ENCODE measurements around the gene AKIRIN1. TPM values are rescaled to one million over a fixed set of nuclear protein-coding genes. Genes with fewer than 3 reads are reported as not detected.
A peak's percentile ranks its signal among the peaks of the same experiment; 100 is the strongest.

AKIRIN1 gene
- total RNA-seq, 1 experiment from 2014 or later: 80.0 TPM

- peak overlapping the region; percentile 97 for H2AFZ ChIP-seq
- no peak for DNase-seq
- H3K9me3 ChIP-seq (ENCODE audit: insufficient read depth, low read depth): no peaks in the 10 kb centered on the region
- H3K4me2 ChIP-seq: peak overlapping the region; percentile 87
- intact Hi-C loops (cut with micrococcal nuclease; ENCODE audit: unreplicated experiment): loop anchor here (1.0 to 5.0 kb wide), 4 partner anchors 35 to 168 kb away; partner anchors contain the start of genes AKIRIN1, MYCBP and RRAGC
- H3K36me3 ChIP-seq (ENCODE audit: low read depth): peaks cover 22% of the 10 kb centered on the region
- TSS peak; percentile 64 for BruUV-seq (replicated peaks)
- peak overlapping the region; percentile 86 for H3K4me3 ChIP-seq
- CTCF ChIA-PET: interaction anchor here (0.6 to 1.0 kb wide), 3 partner anchors 30 to 68 kb away, joined by 3 to 6 read pairs (median 5); no protein-coding TSS in a partner anchor
- no peak for TF ChIP-seq CTCF (conservative IDR thresholded peaks at IDR 0.05)
- TF ChIP-seq EZH2 (IDR thresholded peaks at IDR 0.05; ENCODE audit: low read depth): no peak
- peaks cover 55% of the 10 kb centered on the region for H3K79me2 ChIP-seq (ENCODE audit: low read depth)
- POLR2A ChIA-PET (ENCODE audit: unreplicated experiment): interaction anchor here (0.7 to 1.4 kb wide), 3 partner anchors 65 to 285 kb away, joined by 4 to 9 read pairs (median 8); no protein-coding TSS in a partner anchor
- H3K4me1 ChIP-seq (replicated peaks; ENCODE audit: insufficient read depth): peaks cover 6% of the 10 kb centered on the region
- H3K27me3 ChIP-seq (ENCODE audit: insufficient read depth, low read depth): no peaks in the 10 kb centered on the region
- H3F3A ChIP-seq (ENCODE audit: insufficient read depth, low read depth): no peaks in the 10 kb centered on the region
- H3K9me2 ChIP-seq (ENCODE audit: insufficient read depth): no peaks in the 10 kb centered on the region
- peaks cover 16% of the 10 kb centered on the region; the same call in 1 of the 2 replicates for H4K20me1 ChIP-seq (ENCODE audit: insufficient read depth)
- H3K27ac ChIP-seq: peak overlapping the region; percentile 81
Observed at GRCh38 chr1:39026866-39027507, 35.9 kb downstream of the AKIRIN1 start.

- POLR2A ChIA-PET (ENCODE audit: unreplicated experiment): no interaction called here
- Histone ChIP-seq H2AFZ (no peak overlapping the region), H3K4me3 (no peak overlapping the region), H3K4me1 (replicated peaks; ENCODE audit: insufficient read depth) (no peaks in the 10 kb centered on the region), H3K4me2 (no peak overlapping the region), H3K27me3 (ENCODE audit: insufficient read depth, low read depth) (no peaks in the 10 kb centered on the region), H4K20me1 (ENCODE audit: insufficient read depth) (peaks cover 21% of the 10 kb centered on the region), H3K9me2 (ENCODE audit: insufficient read depth) (no peaks in the 10 kb centered on the region), H3K27ac (no peak overlapping the region), H3F3A (ENCODE audit: insufficient read depth, low read depth) (peaks cover 19% of the 10 kb centered on the region; the same call in 1 of the 2 replicates), H3K9me3 (ENCODE audit: insufficient read depth, low read depth) (no peaks in the 10 kb centered on the region), H3K36me3 (ENCODE audit: low read depth) (peaks cover 33% of the 10 kb centered on the region), H3K79me2 (ENCODE audit: low read depth) (peaks cover 30% of the 10 kb centered on the region; the same call in 1 of the 2 replicates)
- TF ChIP-seq CTCF (conservative IDR thresholded peaks at IDR 0.05): no peak
- TF ChIP-seq EZH2 (IDR thresholded peaks at IDR 0.05; ENCODE audit: low read depth): no peak
- DNase-seq: no peak
- CTCF ChIA-PET: no interaction called here
- intact Hi-C loops (cut with micrococcal nuclease; ENCODE audit: unreplicated experiment): no loop called here
- BruUV-seq (replicated peaks): no TSS peak
Observed at GRCh38 chr1:39034114-39034654, 43.1 kb downstream of the AKIRIN1 start.

GRCh38 chr1:39036678-39037077 is 45.6 kb downstream of the AKIRIN1 start:
- Histone ChIP-seq H3K4me3 (no peak overlapping the region), H3K9me2 (ENCODE audit: insufficient read depth) (no peaks in the 10 kb centered on the region), H3K4me1 (replicated peaks; ENCODE audit: insufficient read depth) (no peaks in the 10 kb centered on the region), H2AFZ (no peak overlapping the region), H3K36me3 (ENCODE audit: low read depth) (peaks cover 23% of the 10 kb centered on the region), H4K20me1 (ENCODE audit: insufficient read depth) (peaks cover 14% of the 10 kb centered on the region; the same call in 1 of the 2 replicates), H3K4me2 (no peak overlapping the region), H3K27me3 (ENCODE audit: insufficient read depth, low read depth) (no peaks in the 10 kb centered on the region), H3K9me3 (ENCODE audit: insufficient read depth, low read depth) (no peaks in the 10 kb centered on the region), H3K27ac (no peak overlapping the region), H3K79me2 (ENCODE audit: low read depth) (peaks cover 7% of the 10 kb centered on the region; the same call in 1 of the 2 replicates), H3F3A (ENCODE audit: insufficient read depth, low read depth) (peaks cover 19% of the 10 kb centered on the region; the same call in 1 of the 2 replicates)
- DNase-seq: no peak
- POLR2A ChIA-PET (ENCODE audit: unreplicated experiment): no interaction called here
- TF ChIP-seq EZH2 (IDR thresholded peaks at IDR 0.05; ENCODE audit: low read depth) (no peak), CTCF (conservative IDR thresholded peaks at IDR 0.05) (no peak)
- CTCF ChIA-PET: no interaction called here
- intact Hi-C loops (cut with micrococcal nuclease; ENCODE audit: unreplicated experiment): no loop called here
- no TSS peak for BruUV-seq (replicated peaks)

Data from PC-9 (cell line).